Neural progenitor cell (in vitro differentiated cells): ENCODE results near the gene INPP4B.

Experiments used
- CTCF ChIP-seq: fragments of 200-600 bp; sonication (generic); IDR thresholded peaks from 2 replicates; pipeline ENCODE4 v1.5.1; 2017; ENCODE audit warnings: antibody characterized with exemption, mild to moderate bottlenecking
- EZH2 ChIP-seq: fragments of 200-600 bp; sonication (generic); IDR thresholded peaks from 2 replicates; pipeline ENCODE4 v1.6.1; 2017; ENCODE audit warnings: antibody characterized with exemption, mild to moderate bottlenecking, moderate library complexity

DNA sequence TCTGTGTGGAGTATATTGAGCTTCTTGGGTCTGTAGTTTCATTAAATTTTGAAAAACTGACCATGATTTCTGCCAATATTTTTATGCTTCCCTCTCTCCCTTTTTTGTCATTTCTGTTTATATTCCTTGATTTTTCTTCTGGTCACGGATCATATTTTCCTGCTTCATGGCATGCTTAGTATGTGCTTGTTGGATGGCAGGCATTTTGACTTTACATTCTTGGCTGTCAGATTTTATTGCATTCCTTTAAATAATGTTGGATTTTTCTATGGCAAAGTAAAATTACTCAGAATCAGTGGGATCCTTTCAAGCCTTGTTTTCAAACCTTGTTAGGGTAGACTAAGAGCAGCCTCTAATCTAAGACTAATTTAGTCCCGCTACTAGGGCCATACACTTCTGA is 677.9 kb downstream of the INPP4B start:
- TF ChIP-seq CTCF (no peak), EZH2 (no peak)
